HepG2 (cell line): Measurements from ENCODE around the gene FXYD5. TPM values are rescaled to one million over a fixed set of nuclear protein-coding genes. Genes with fewer than 3 reads are reported as not detected.
A peak's percentile ranks its signal among the peaks of the same experiment; 100 is the strongest.

Experiments
- BCL3 ChIP-seq: sonication (generic); formaldehyde crosslinking; IDR thresholded peaks from 2 replicates; pipeline ENCODE4 v1.5.1; 2020; ENCODE audit warnings: mild to moderate bottlenecking, missing genetic modification reagents, moderate library complexity
- ELF3 ChIP-seq: IDR thresholded peaks from 2 replicates; pipeline ENCODE4 v1.6.1; 2016; ENCODE audit warnings: missing genetic modification reagents, missing compliant biosample characterization
- ERF ChIP-seq: IDR thresholded peaks from 2 replicates; pipeline ENCODE4 v1.6.1; 2018; ENCODE audit warnings: missing biosample characterization, missing genetic modification reagents
- FOXA1 ChIP-seq, 2 experiments: fragments of 450-650 bp in 1 of 2; sonication (generic) in 1 of 2; formaldehyde crosslinking in 1 of 2; IDR thresholded peaks; 2 replicates each; pipeline versions ENCODE4 v1.4.0 to v1.6.1; 2016 to 2020; ENCODE audit warnings: missing genetic modification reagents in 1 of 2
- GABPA ChIP-seq, 2 experiments: IDR thresholded peaks; 2 replicates each; pipeline ENCODE4 v1.6.1; 2011 to 2016; ENCODE audit warnings: low read depth in 2 of 2, low read length in 1 of 2, missing biosample characterization in 1 of 2, missing genetic modification characterization in 1 of 2
- GTF3A ChIP-seq: sonication (generic); formaldehyde crosslinking; conservative IDR thresholded peaks from 2 replicates; pipeline ENCODE4 v1.4.0; 2020; ENCODE audit warnings: mild to moderate bottlenecking, missing genetic modification reagents
- MEIS2 ChIP-seq: sonication (generic); formaldehyde crosslinking; IDR thresholded peaks from 2 replicates; pipeline ENCODE4 v1.9.0; 2021; ENCODE audit warnings: mild to moderate bottlenecking, missing genetic modification reagents
- MIER3 ChIP-seq: IDR thresholded peaks from 2 replicates; pipeline ENCODE4 v1.6.1; 2016; ENCODE audit warnings: missing compliant biosample characterization, borderline replicate concordance
- NFAT5 ChIP-seq: sonication (generic); formaldehyde crosslinking; IDR thresholded peaks from 2 replicates; pipeline ENCODE4 v1.4.0; 2020; ENCODE audit warnings: missing genetic modification reagents
- PHF21A ChIP-seq: sonication (generic); formaldehyde crosslinking; IDR thresholded peaks from 2 replicates; pipeline ENCODE4 v1.5.0; 2020; ENCODE audit warnings: mild to moderate bottlenecking, missing genetic modification reagents
- RAD51 ChIP-seq: fragments of 450-650 bp; IDR thresholded peaks from 2 replicates; pipeline ENCODE4 v1.6.1; 2016; ENCODE audit warnings: borderline replicate concordance
- RBFOX2 ChIP-seq: fragments of 200-400 bp; formaldehyde crosslinking; IDR thresholded peaks from 2 replicates; pipeline ENCODE4 v1.6.1; 2017; ENCODE audit warnings: low read depth, mild to moderate bottlenecking, low read length
- RCOR2 ChIP-seq: IDR thresholded peaks from 2 replicates; pipeline ENCODE4 v1.6.1; 2016; ENCODE audit warnings: missing biosample characterization, missing genetic modification reagents
- SIX1 ChIP-seq: sonication (generic); formaldehyde crosslinking; IDR thresholded peaks from 2 replicates; pipeline ENCODE4 v1.4.0; 2020; ENCODE audit warnings: missing genetic modification reagents, borderline replicate concordance
- SOX5 ChIP-seq: IDR thresholded peaks from 2 replicates; pipeline ENCODE4 v1.6.1; 2016; ENCODE audit warnings: borderline replicate concordance
- TEAD3 ChIP-seq: optimal IDR thresholded peaks from 2 replicates; pipeline ENCODE3; 2016; ENCODE audit warnings: borderline replicate concordance
- ZNF331 ChIP-seq: sonication (generic); formaldehyde crosslinking; IDR thresholded peaks from 2 replicates; pipeline ENCODE4 v1.4.0; 2020; ENCODE audit warnings: missing genetic modification reagents
- ZNF343 ChIP-seq: sonication (generic); formaldehyde crosslinking; IDR thresholded peaks from 2 replicates; pipeline ENCODE4 v1.4.0; 2020; ENCODE audit warnings: mild to moderate bottlenecking, missing genetic modification reagents
- ZNF552 ChIP-seq: sonication (generic); formaldehyde crosslinking; IDR thresholded peaks from 2 replicates; pipeline ENCODE4 v1.9.0; 2022; ENCODE audit warnings: missing genetic modification reagents, mild to moderate bottlenecking, borderline replicate concordance
- ZNF563 ChIP-seq: sonication (generic); formaldehyde crosslinking; IDR thresholded peaks from 2 replicates; pipeline ENCODE4 v1.8.0; 2022; ENCODE audit warnings: mild to moderate bottlenecking, moderate library complexity, missing genetic modification reagents
- ZNF572 ChIP-seq: sonication (generic); formaldehyde crosslinking; IDR thresholded peaks from 2 replicates; pipeline ENCODE4 v1.5.1; 2020; ENCODE audit warnings: mild to moderate bottlenecking, missing genetic modification reagents
- ZNF746 ChIP-seq: sonication (generic); formaldehyde crosslinking; IDR thresholded peaks from 2 replicates; pipeline ENCODE4 v1.8.0; 2022; ENCODE audit warnings: mild to moderate bottlenecking, missing genetic modification reagents
- ZSCAN25 ChIP-seq: sonication (generic); formaldehyde crosslinking; IDR thresholded peaks from 2 replicates; pipeline ENCODE4 v1.8.0; 2022; ENCODE audit warnings: mild to moderate bottlenecking, missing genetic modification reagents
- polyA plus RNA-seq, 8 experiments: library from polyadenylated mRNA; depleted of rRNA in 3 of 8; stranded (reverse) in 7 of 8; unstranded in 1 of 8; fragments of >200 nt; fragmentation: Illumina TruSeq in 4 of 8; extraction: Trizol in 4 of 8; gene quantifications; 2 replicates each; pipeline versions ENCODE4 v1.2.1 to v1.2.3, GENCODE V29; 2011 to 2016; ENCODE audit warnings: low read depth in 4 of 8, missing spikeins in 1 of 8, mixed read lengths in 1 of 8; ENCODE audit not compliant: insufficient read depth in 1 of 8
- total RNA-seq, 5 experiments: library from RNA; depleted of rRNA; stranded (reverse); fragments of >200 nt; fragmentation: Illumina TruSeq; extraction: Trizol; gene quantifications; 2 replicates each; pipeline ENCODE4 v1.2.3, GENCODE V29; 2016; ENCODE audit warnings: low read depth in 1 of 5
- TF ChIP-seq, protein P1 (sequence below): IDR thresholded peaks from 2 replicates; pipeline ENCODE4 v1.6.1; 2012; ENCODE audit warnings: inconsistent platforms

The FXYD5 gene
- total and polyA plus RNA-seq, 2 of the 13 experiments (the other 11 are each of a cell fraction or from before 2014, with no cell fraction given): 0.65 TPM; not detected in 1

- TF ChIP-seq ZNF552 (CRISPR knock-in tag) (no peak), NFAT5 (CRISPR knock-in tag) (no peak), ZNF343 (CRISPR knock-in tag) (no peak), BCL3 (CRISPR knock-in tag) (no peak), SIX1 (no peak), GTF3A (CRISPR knock-in tag) (no peak), SOX5 (CRISPR knock-in tag) (peak; percentile 87; the same call in 1 of the 2 replicates), TEAD3 (CRISPR knock-in tag) (peak; percentile 54), MEIS2 (CRISPR knock-in tag) (peak; percentile 34; the same call in 1 of the 2 replicates), RAD51 (no peak), ELF3 (peak; percentile 79), GABPA (IDR thresholded peaks at IDR 0.05; ENCODE audit: low read depth, low read length) (no peak), GABPA (CRISPR knock-in tag; IDR thresholded peaks at IDR 0.05; ENCODE audit: low read depth) (no peak), RCOR2 (peak; percentile 65; the same call in 1 of the 2 replicates), PHF21A (CRISPR knock-in tag) (no peak), ZSCAN25 (CRISPR knock-in tag) (no peak), FOXA1 (IDR thresholded peaks at IDR 0.05) (no peak), FOXA1 (CRISPR knock-in tag; IDR thresholded peaks at IDR 0.05) (0 out of 2 replicates have a peak, but pooled peaks have one; percentile 9), ZNF572 (CRISPR knock-in tag) (no peak), ZNF746 (peak; percentile 32; the same call in 1 of the 2 replicates), RBFOX2 (no peak), ZNF331 (CRISPR knock-in tag) (0 out of 2 replicates have a peak, but pooled peaks have one; percentile 35), MIER3 (CRISPR knock-in tag) (no peak), ZNF563 (CRISPR knock-in tag) (peak; percentile 74; the same call in 1 of the 2 replicates), ERF (CRISPR knock-in tag) (peak; percentile 60; the same call in 1 of the 2 replicates)
- TF ChIP-seq, protein P1, sequence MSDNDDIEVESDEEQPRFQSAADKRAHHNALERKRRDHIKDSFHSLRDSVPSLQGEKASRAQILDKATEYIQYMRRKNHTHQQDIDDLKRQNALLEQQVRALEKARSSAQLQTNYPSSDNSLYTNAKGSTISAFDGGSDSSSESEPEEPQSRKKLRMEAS: peak; percentile 28; the same call in 1 of the 2 replicates
Measured at GRCh38 chr19:35107545-35107944, 47.0 kb upstream of the FXYD5 start (continued).
